G401.6 (cell line): Measurements from ENCODE around the gene LMO3.

ENCODE experiments used
- FAIRE-seq: peaks from 2 replicates; lab custom pipeline; 2012; peaks lifted over from hg19 to GRCh38; lab: Jason Lieb, UNC

LMO3 gene

DNA sequence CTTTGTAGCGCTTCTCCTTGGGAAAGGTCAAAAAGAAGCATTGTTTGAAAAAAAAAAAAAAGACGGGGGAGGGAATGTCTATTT, at the start of gene LMO3:
LMO3 (minus strand) TSS at position 46 of the 84 bp plus-strand sequence. CDS start 5,302 bp downstream, outside the sequence.
- FAIRE-seq, result no peak

DNA sequence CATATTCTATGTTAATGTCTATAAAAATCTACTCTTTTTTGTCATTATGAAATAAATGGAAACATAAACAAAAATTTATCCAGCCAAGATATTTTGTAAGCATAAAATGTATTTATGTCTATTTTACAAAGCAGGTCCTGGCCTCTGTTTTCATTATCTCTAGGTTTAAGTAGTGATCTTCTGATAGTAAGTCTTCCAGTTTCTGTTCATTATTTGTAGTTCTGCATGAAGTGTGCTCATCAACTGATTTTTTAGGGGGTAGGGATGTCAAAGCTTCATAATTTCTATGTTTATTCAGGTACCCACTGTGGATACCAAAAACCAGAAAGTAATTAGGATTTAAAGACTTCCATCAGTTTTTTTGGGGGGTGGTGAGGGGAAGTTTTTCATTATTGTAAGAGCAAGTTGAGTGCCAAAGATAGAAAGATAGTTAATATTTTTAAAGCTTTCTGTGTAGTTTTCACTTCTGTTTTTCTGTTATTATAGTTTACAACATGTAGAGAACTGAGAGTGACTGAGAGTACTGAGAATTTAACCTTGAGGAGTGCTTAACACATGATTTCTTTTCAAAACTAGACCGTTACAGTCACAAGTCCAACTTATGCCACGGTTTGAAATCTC, 30.6 kb upstream of the LMO3 start:
- FAIRE-seq, result no peak

DNA sequence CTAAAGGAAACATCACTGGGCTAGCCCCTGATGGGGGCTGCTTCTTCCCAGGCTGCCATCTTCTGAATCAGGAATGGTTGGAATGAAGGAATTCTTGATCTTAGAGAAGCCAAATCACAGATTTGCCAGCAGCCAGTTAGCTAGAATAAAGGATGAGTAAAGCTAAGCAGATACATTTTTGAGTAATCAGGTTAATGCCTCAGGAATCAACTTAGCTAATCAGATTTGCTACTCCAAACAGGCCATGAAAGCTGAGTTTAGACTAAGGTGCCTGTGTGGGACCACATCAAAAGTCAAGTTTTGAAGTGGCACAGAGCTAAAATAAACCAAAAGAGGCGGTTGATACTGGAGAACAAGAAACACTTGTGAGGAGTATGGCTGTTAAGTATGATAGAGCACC, 28.8 kb upstream of the LMO3 start:
- no peak for FAIRE-seq

DNA sequence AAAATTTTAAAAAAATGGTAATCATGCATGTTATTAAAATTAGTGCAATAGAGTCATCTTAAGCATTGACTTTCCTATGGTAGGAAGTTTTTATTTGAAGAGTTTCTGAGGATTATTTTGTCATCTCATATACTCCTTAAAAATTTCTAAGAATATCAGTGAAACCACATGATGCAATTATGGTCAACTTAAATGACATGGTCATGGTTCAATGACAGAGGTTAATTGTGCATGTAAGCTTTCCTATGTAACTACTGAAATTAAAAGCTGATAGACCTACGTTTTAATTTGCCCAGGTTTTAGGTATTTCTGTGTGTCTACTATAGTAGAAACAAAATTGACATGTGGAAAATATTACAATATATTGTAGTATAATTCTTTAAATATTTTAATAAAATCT, 21.0 kb upstream of the LMO3 start:
- FAIRE-seq, result no peak

DNA sequence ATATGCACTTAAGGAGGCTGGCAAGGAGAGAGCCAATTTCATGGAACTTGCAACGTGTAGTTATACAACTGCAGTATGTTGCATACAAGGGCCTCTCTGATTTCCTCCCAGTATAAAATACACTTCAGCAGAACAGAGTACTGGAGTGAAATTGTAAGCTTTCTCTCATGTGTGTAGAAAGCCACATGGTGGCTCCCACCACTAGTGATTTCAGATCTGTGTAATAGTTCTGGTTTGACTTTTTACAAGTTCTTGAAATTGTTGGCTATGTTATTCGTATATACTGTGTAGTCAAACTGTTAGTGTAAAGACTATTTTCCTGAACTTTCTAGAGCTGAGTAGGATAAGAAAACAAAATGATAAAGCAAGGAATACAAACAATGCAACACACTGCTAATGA, 16.4 kb upstream of the LMO3 start:
- FAIRE-seq, result no peak

DNA sequence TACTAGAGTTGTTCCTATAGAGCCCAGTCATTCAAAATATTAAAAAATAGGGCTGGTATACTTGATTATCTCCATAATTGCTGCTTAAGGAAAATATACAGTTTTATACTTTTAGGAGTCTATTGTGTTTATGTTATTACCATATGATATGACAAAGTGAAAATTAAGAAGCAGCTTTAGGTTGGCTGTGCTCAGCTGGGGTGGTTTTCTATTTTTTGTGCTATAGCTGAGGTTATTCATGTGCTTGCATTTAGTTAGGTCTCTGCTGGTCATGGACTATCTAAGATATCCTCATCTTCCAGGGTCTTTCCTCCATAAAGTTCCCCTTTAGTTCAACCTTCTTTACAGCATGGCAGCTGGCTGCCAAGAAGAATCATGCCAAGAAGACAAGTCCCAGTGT, 13.6 kb upstream of the LMO3 start:
- FAIRE-seq, result no peak

DNA sequence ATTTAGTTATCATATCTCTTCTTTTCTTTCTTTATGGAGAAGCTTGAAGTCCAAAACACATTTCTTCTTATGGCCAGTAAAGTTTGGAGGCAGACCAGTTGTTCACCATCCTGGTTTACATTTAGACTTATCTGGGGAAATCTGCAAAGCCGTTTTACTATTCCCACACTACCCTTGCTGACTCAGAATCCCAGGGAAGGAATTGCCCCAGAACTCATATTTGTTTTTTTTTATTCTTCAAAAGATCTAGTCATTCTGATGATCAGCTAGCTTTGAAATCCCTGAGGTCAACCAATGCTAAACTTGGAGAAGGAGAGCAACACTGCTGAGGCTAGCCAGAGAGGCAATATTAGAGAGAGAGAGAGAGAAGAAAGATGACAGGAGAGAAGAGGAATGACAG, 12.3 kb upstream of the LMO3 start:
- FAIRE-seq, result no peak

DNA sequence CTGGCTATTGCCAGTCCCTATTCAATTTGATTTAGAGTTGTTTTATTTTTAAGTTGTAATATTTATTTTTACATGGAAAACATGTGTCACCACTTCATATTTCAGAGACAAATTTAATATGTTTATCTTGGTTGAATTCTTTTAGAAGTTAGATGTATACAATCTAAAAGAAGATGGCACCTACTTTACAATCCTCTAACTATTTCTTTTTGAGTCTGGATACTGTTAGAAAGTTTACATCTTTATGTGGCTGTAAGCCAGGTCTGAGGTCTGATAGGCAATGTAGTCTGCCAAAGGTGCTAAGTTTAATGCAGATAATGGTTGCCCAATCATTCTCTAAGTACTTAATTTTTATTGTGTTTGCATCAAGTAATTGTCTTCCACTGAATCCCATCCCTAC, 7.2 kb upstream of the LMO3 start:
- no peak for FAIRE-seq

DNA sequence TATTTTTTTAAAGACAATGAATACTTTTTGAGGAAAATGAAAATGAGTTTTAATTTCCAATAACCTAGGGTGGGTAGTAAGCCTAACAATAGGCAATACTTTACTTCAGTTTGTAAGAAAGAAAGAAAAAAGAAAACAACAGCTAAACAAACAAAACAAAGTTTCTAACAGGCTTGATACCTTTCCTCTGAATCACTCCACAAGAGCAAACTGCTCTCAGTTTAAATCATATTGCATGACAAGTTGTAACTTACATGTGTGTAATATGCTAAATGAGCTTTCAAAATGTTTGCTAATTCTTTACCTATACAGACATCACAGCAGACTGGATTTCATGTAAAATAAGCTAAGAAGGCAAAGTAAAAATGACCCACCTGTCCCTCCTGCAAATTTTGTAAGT, 6.7 kb upstream of the LMO3 start:
- FAIRE-seq, result no peak

DNA sequence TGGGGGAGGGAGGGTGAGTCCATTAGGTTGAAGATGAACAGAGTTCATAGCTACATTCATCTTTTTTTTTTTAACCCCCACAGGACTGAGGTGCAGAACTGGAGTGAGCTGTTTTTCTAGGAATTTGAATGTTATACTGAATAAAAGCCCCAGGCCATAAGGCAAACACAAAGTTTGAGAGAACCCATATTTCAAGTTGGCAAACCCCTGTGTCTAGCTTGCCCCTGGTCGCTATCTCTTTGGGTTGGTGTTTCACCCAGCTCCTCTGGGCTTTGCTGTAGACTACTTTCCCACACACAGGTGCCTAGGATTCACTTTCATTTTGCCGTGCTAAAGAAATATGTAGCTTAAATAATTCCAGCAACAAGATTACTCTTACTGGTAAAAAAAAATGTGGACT, 5.2 kb upstream of the LMO3 start:
- no peak for FAIRE-seq

DNA sequence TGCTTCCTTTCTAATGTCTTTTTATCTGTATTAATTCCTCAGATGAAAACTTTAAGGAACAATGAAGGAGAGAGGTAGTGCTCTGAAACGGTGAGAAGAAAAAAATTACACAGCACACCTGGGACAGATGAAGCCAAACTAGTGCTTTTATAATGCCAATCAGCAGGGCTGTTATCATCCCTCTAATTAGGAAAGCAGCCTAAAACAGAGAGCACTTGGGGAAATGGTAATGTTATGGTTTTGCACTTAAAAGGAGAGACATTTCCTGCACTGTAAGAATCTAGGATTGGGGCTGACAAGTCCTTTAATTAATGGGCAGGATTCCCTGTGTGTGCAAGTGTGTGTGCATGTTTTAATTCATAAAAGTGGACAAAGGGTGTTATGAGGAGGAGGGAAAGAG, 4.8 kb upstream of the LMO3 start:
- no peak for FAIRE-seq

DNA sequence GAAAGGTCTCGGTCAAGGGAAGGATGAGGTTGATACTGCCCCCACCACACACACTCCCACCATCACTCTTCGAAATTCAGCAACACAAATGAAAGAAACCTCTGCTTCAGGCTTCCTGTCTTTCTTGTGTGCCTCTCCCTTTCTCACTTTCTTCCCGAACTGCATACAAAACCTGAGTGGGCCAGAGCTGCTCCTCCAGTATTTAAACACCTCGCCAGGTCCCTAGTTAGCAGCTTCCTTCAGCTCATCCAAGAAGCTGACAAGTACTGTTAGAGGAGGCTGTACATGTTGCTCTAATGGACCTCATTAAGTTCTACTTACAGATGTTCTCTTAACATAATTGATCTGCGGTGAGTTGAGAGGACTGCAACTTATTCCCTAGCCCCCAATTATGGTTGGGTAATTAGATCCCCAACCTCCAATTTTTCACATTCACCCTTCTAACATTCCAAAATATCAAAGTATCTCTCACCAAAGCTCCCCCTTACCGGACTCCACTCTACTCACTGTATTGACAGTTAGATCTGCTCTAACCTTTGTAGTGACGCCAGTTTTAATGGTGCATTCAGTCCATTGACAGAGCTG, 4.1 kb upstream of the LMO3 start:
- no peak for FAIRE-seq

DNA sequence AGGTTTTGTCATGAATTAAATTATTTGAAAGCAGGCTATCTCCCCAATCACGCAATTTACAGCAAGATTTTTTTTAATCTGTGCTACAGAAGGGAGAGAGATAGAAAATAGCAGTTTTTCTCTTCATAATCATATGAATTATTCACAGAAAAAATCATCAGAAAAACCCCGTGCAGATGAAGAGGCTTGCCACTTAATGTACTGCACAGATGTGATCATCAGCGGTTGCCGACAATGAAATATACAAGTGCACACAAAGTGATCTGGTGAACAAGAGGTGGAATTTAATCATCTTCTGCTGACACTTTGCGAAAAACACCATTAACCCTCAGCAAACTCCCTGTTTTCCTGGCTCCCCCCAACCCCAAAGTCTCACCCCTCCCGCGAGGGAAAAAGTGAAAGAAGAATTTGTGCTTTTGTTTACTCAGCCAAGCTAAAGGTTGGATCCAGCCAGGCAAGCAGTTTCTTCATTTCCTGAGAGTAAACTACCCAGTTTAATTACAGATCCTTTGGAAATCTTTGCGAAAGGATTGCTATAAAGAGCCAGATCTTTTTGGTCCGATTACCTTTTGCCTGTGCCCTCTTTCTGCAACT, 3.1 kb upstream of the LMO3 start:
- no peak for FAIRE-seq

DNA sequence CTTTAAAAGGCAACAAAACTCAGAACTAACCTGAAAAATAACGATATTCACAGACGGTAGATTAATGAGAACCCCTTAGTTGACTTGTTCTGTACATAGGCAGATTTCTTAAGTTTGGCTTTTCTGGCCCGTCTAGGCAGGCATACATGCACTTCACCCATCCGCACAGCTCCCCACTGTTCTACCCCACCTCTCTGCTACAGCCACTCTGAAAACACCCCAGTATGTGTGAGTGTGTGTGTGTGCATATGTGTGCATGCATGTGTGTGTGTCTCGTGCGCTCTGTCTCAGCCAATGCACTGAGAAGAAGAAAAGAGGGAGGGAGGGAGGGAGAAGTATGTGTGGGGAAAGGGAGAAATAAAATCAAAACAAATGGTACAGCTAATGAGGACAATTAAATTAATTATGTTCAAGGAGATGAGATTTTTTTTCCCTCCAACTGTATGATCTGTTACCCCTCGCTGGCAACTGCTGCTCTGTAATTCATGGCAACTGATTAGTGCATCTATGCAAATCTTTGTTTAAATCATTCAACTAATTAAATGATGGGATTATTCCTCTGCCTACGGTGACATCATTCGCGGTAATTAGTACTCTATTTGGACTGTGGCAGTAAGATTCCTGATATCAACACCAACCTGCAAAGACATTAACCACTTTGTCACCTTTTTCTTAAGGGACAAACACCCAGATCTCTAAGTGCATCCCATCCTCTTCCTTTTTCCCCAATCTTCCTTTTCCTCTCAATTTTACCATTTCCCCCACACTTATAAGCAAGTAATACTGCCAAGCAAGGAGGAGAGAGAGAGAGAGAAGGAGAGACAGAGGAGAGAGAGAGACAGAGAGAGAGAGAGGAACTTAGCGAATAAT, 2.2 kb upstream of the LMO3 start:
- no peak for FAIRE-seq

DNA sequence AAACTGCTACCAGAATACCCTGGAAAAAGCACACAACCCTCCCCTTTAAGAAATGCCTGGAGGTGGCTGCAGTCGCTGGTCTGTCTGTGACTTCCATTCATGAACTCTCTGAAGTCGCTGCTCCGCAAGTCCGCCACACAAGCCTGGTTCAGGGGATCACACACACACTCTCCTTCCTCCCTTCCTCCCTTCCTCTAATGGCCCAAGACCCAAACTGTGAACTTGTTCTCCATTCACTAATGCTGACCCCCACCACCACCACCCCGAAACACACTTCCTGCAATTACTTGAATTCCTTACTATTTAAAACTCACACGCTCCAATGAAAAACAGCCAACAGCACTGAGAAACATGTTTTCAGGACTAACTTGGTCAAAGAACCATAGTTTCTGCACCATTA, 1.0 kb upstream of the LMO3 start:
- no peak for FAIRE-seq

DNA sequence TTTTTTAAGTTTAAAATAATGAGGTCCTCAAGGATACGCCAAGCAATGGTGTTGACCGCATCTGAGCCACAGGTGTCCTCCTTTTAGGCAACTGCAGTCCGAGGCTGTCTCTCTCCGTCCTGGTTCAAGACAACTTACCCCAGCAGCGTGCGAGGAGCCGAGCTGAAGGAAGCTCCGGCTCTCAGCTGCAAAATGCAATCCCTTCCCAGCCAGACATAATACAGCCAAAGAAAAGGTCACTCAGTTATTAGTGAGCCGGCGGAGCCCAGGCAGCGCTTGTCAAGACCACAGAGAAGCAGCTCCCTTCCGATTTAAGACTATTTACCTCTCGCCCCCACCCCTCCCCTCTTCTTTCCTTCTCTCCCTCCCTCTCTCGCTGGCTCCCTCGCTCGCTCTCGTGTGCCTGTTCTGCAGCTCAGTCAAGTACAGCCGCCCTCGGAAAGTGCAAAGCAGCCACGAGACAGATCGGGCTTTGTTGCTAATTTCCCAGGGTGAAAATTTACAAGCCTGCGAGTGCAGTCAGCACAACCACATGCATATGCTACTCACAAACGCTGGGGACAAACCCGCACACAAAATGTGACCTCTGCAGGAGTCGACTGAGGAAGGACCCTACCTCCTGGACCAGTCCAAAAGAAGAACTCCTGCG, 363 bp upstream of the LMO3 start:
- FAIRE-seq, result no peak

DNA sequence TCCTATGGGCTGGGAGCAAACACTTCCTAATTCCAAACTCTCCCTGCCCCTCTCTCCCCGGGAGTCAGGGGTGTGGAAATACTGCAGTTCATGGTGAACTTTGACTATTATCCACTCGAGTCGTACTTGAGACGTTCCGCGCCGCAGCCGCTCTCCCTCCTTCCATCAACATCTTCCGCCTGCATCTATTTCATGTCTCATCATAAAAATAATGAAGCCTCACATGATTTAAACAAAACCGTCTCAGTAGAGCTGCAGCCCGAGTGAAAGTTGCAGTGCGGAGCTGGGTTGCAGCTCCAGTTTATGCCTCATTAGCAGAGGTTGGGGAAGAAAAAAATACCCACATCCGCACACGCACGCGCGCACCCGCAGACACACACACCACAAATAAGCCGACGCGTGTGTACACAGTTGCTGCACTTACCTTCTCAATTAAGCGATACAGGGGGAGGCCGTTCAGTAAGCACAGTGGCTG, 283 bp downstream of the LMO3 start:
- no peak for FAIRE-seq

DNA sequence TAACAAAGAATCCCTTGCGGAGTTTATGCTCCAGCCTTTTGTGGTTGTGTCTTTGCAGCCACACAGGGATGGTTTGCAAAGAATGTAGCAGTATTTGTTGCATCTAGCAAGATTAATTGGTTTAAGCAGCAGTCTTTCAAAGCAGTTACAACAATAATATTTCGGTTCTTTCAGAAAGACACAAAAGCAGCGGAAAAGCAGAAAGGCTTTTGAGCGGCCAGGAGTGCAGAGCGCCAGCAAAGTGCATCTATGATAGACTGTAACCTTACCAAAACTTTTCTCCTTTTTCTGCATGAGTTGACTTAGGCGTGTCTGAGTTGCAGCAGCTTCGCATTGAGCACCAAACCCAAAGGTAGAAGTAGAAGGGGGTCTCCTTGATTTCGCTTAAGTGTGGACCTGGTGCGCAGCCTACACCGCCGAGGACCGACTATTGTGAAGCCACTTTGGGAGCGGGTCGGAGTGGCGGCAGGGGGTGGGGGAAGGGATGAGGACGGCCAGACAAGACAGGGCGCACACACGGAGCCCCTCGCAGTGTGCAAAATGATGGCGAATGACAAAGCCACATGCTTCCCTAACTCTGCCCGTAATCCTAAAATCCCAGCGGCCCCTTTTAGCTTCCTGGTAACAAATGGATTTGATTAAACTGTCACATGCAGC, 1.2 kb downstream of the LMO3 start:
- no peak for FAIRE-seq

DNA sequence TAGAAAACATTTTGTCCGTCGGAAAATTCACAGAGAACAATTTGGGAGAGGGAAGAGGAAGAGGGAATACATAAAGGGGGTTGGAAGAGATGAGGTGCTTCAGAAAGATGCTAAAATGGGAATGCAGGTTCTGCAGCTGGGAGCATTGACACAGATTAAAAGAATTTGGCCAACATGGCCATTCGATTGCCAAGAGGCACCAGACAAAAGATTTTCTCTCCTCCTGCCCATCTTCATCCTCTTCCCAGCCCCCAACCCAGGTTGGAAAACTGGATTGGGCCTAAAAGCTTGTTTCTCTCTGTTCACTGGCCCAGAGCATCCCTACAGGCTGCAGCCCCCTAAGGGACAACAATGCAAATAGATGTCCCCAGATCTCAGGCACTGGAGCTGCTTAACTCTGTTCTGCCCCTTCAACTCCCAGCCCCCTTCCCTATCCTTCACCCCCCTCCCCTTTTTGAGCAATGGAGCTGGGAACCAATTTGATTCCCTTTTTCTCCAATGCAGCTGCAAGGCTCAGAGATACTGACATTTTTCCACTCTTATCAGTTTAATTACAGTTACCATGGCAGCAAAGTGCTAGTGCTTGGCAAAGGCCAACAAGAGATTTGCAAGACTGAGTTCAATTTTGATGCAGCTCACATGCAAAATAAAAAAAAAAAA, 1.9 kb downstream of the LMO3 start:
- no peak for FAIRE-seq

DNA sequence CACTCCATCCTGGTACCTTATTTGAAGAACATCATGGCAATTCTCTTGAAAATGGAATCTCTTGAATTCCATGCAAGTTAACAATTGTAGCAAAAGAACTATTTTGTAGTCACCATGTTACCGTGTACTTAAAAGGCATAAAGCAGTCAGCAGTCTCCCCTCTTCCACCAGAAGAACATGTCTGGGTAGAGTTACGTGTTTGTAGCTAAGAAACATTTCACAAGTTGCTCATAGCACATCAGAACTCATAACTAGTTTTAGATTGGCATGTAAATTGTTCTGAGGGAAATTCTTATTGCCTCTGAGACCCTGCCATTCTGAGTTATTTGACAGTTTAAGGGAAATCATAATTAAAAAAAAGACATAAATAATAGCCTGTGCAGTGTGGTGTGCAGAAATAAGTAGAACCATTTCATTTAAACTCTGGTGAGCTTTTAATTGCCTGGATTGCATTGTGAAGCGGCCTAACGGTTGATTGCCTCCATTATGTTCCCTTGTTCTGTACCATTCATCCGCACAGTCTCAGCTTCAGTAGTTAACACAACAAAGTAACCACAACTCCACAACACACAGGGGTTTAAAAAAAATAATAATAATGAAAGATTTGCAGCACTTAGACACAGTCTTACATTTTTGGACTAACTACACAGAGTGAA, 2.6 kb downstream of the LMO3 start:
- no peak for FAIRE-seq

DNA sequence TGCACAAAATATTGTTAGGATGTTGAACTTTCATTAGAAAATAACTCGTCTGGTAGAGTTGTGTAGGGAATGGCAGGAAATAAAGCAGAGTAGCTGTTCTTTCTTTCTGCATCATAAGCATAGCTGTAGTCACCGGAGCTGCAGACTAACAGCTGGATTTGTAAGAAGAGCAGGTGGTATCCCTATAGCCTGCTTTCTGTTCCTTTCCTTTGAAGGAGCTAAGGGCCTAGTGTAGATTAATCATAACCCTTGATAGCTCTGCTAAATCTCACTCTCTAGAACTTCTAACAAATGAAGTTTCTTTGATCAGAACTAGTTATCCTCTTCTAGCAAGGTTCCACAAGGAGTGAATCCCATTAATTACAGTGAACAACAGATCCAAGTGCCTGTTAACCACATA, 3.5 kb downstream of the LMO3 start:
- FAIRE-seq, result no peak

DNA sequence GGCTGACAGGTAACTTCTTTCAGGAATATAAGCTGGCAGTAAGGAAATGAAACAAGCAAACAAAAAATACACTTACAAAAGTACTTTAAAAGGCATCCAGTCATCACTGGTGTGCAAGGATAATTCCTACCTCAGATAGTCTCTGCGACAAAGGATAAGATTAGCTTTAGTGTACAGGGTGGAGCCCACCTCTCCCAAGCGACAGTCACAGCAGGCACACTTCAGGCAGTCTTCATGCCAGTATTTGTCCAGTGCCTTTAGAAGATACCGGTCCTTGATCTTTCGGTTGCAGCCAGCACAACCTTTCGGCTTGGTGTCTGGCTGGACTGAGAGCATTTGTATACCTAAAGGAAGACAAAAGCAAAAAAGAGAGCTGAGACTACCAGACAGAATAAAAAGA, 5.4 kb downstream of the LMO3 start:
- FAIRE-seq, result no peak
